ENCODE results near the gene DGKH. TPM values are rescaled to one million over a fixed set of nuclear protein-coding genes. Genes with fewer than 3 reads are reported as not detected.
"Not testable (repeated sequence)": the region's sequence is repeated elsewhere in the genome, so short reads cannot be mapped to it uniquely, and the experiment has no call there.

DGKH gene
- total RNA-seq, 1 donor: 8.7 TPM

DNA sequence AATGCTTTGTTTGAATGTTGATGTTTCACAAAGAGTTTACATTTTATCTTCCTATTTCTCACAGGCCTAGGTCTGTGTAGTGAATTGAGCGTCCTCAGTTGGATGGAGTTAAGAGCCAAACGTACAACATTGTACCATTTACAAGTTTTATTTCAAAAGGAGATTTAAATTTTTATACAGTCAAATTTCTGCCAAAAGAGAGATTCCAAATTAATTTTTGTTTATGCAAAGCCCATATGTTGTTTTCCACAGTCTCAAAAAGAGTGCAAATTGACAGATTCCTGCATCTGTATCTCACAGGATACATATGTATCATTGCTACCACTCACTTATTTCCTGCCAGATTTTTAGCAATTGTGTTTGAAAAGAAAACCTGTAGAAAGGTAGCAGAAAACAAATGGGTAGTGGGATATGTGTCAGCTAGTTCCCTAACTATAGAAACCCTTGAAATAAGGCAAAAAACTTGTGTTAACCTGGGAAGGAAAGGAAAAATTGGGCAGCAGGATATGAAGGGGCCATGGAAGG, 46.1 kb downstream of the DGKH start:
- no peak overlapping the region for H3K4me2 ChIP-seq (ENCODE audit: insufficient read depth, low read length)
- H3K36me3 ChIP-seq (ENCODE audit: insufficient read depth, low read length): no peaks in the 10 kb centered on the region
- H4K20me1 ChIP-seq (ENCODE audit: insufficient read depth, low read length): no peaks in the 10 kb centered on the region
- no peaks in the 10 kb centered on the region for H3K9me3 ChIP-seq (ENCODE audit: low read depth, low read length)
- H3K27ac ChIP-seq (ENCODE audit: low read depth, low read length): no peak overlapping the region
- peaks cover 7% of the 10 kb centered on the region for H3K79me2 ChIP-seq (ENCODE audit: insufficient read depth, low read length)
- no peak overlapping the region for H3K4me3 ChIP-seq (ENCODE audit: insufficient read depth, low read length)
- no peak for DNase-seq (ENCODE audit: insufficient read length, low spot score, missing footprints)
- TF ChIP-seq CTCF (IDR thresholded peaks at IDR 0.05; ENCODE audit: extremely low read depth, low read depth, low read length): no peak
- no peak overlapping the region for H2AFZ ChIP-seq (ENCODE audit: low read length)
- H3K4me1 ChIP-seq (ENCODE audit: insufficient read depth, low read length): no peaks in the 10 kb centered on the region
- H3K27me3 ChIP-seq (ENCODE audit: insufficient read depth, low read length): no peaks in the 10 kb centered on the region

DNA sequence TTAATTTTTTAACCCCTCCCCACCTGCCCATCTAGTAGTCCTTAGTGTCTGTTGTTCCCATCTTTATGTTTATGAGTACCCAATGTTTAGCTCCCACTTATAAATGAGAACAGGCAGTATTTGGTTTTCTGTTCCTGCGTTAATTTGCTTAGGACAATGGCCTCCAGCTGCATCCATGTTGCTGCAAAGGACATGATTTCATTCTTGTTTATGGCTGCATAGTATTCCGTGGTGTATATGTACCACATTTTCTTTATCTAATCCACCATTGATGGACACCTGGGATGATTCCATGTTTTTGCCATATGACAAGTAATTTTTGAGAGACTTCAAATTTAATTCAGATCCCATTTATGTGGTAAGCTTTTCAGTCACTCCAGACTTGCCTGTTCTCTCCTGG, 47.8 kb downstream of the DGKH start:
- H4K20me1 ChIP-seq (ENCODE audit: insufficient read depth, low read length); H3K27ac ChIP-seq (ENCODE audit: low read depth, low read length); H3K4me1 ChIP-seq (ENCODE audit: insufficient read depth, low read length); H3K27me3 ChIP-seq (ENCODE audit: insufficient read depth, low read length); H3K4me2 ChIP-seq (ENCODE audit: insufficient read depth, low read length); H3K4me3 ChIP-seq (ENCODE audit: insufficient read depth, low read length); H2AFZ ChIP-seq (ENCODE audit: low read length); DNase-seq (ENCODE audit: insufficient read length, low spot score, missing footprints); H3K36me3 ChIP-seq (ENCODE audit: insufficient read depth, low read length); H3K79me2 ChIP-seq (ENCODE audit: insufficient read depth, low read length); H3K9me3 ChIP-seq (ENCODE audit: low read depth, low read length): not testable (repeated sequence)

GRCh38 chr13:42099962-42100675, 51.7 kb downstream of the DGKH start:
- Histone ChIP-seq H3K9me3 (ENCODE audit: low read depth, low read length) (no peaks in the 10 kb centered on the region), H4K20me1 (ENCODE audit: insufficient read depth, low read length) (no peaks in the 10 kb centered on the region), H2AFZ (ENCODE audit: low read length) (no peak overlapping the region), H3K4me2 (ENCODE audit: insufficient read depth, low read length) (no peak overlapping the region), H3K79me2 (ENCODE audit: insufficient read depth, low read length) (peaks cover 16% of the 10 kb centered on the region), H3K36me3 (ENCODE audit: insufficient read depth, low read length) (no peaks in the 10 kb centered on the region), H3K4me3 (ENCODE audit: insufficient read depth, low read length) (no peak overlapping the region), H3K27me3 (ENCODE audit: insufficient read depth, low read length) (no peaks in the 10 kb centered on the region), H3K4me1 (ENCODE audit: insufficient read depth, low read length) (peaks cover under 1% of the 10 kb centered on the region), H3K27ac (ENCODE audit: low read depth, low read length) (no peak overlapping the region)
- TF ChIP-seq CTCF (IDR thresholded peaks at IDR 0.05; ENCODE audit: extremely low read depth, low read depth, low read length): no peak
- DNase-seq (ENCODE audit: insufficient read length, low spot score, missing footprints): no peak

GRCh38 chr13:42100960-42101359, 52.5 kb downstream of the DGKH start:
- TF ChIP-seq CTCF (IDR thresholded peaks at IDR 0.05; ENCODE audit: extremely low read depth, low read depth, low read length): no peak
- no peak overlapping the region for H3K4me2 ChIP-seq (ENCODE audit: insufficient read depth, low read length)

More at GRCh38 chr13:42100960-42101359, 52.5 kb downstream of the DGKH start:
- Histone ChIP-seq H3K9me3 (ENCODE audit: low read depth, low read length) (no peaks in the 10 kb centered on the region), H3K4me1 (ENCODE audit: insufficient read depth, low read length) (peaks cover 8% of the 10 kb centered on the region), H3K27ac (ENCODE audit: low read depth, low read length) (no peak overlapping the region), H3K27me3 (ENCODE audit: insufficient read depth, low read length) (no peaks in the 10 kb centered on the region), H3K4me3 (ENCODE audit: insufficient read depth, low read length) (no peak overlapping the region), H4K20me1 (ENCODE audit: insufficient read depth, low read length) (no peaks in the 10 kb centered on the region), H3K36me3 (ENCODE audit: insufficient read depth, low read length) (no peaks in the 10 kb centered on the region), H3K79me2 (ENCODE audit: insufficient read depth, low read length) (peaks cover 17% of the 10 kb centered on the region), H2AFZ (ENCODE audit: low read length) (no peak overlapping the region)
- DNase-seq (ENCODE audit: insufficient read length, low spot score, missing footprints): no peak
